Endodermal cell (in vitro differentiated cells): Measurements from ENCODE around the gene PTPN1. TPM values are rescaled to one million over a fixed set of nuclear protein-coding genes. Genes with fewer than 3 reads are reported as not detected.
"Not testable (repeated sequence)": the region's sequence is repeated elsewhere in the genome, so short reads cannot be mapped to it uniquely, and the experiment has no call there.

Experiments
- DNase-seq: peaks from one replicate; pipeline ENCODE4 v3.0.0-alpha.2; 2017
- H3K27ac ChIP-seq: 2 replicates; pipeline ENCODE4 v1.5.1; 2013; ENCODE audit warnings: mild to moderate bottlenecking, low read depth, low read length, moderate library complexity
- H3K27me3 ChIP-seq: 2 replicates; pipeline ENCODE4 v1.6.1; 2013; ENCODE audit warnings: mild to moderate bottlenecking, low read length, moderate library complexity; ENCODE audit not compliant: insufficient read depth, control insufficient read depth, poor library complexity, severe bottlenecking
- H3K36me3 ChIP-seq: 2 replicates; pipeline ENCODE4 v1.7.0; 2013; ENCODE audit warnings: mild to moderate bottlenecking, low read length, moderate library complexity; ENCODE audit not compliant: control insufficient read depth, insufficient read depth
- H3K4me1 ChIP-seq: one replicate; pipeline ENCODE4 v1.7.0; 2013; ENCODE audit warnings: low read length; ENCODE audit not compliant: control insufficient read depth, insufficient read depth
- H3K4me3 ChIP-seq: 2 replicates; pipeline ENCODE4 v1.5.1; 2013; ENCODE audit warnings: mild to moderate bottlenecking, low read length, moderate library complexity
- H3K9ac ChIP-seq: 2 replicates; pipeline ENCODE4 v1.6.1; 2013; ENCODE audit warnings: mild to moderate bottlenecking, low read length, moderate library complexity; ENCODE audit not compliant: poor library complexity, severe bottlenecking; ENCODE audit errors: extremely low read depth
- H3K9me3 ChIP-seq: 2 replicates; pipeline ENCODE4 v1.6.1; 2013; ENCODE audit warnings: mild to moderate bottlenecking, low read length, moderate library complexity; ENCODE audit not compliant: control insufficient read depth
- H3K27ac Mint-ChIP-seq: 2 replicates; pipeline ENCODE4 v1.8.0; 2020; ENCODE audit warnings: mixed read lengths
- H3K27me3 Mint-ChIP-seq: 2 replicates; pipeline ENCODE4 v1.8.0; 2021; ENCODE audit warnings: mild to moderate bottlenecking, mixed read lengths; ENCODE audit not compliant: insufficient read depth
- H3K36me3 Mint-ChIP-seq: 2 replicates; pipeline ENCODE4 v1.8.0; 2020; ENCODE audit warnings: low read depth, mixed read lengths
- H3K4me1 Mint-ChIP-seq: 2 replicates; pipeline ENCODE4 v1.8.0; 2020; ENCODE audit warnings: mixed read lengths
- H3K4me3 Mint-ChIP-seq: 2 replicates; pipeline ENCODE4 v1.8.0; 2020; ENCODE audit warnings: mild to moderate bottlenecking, moderate library complexity, mixed read lengths
- H3K9me3 Mint-ChIP-seq: 2 replicates; pipeline ENCODE4 v1.8.0; 2020; ENCODE audit warnings: mild to moderate bottlenecking, mixed read lengths
- WGBS, 2 experiments: methylation state at CpG; one replicate each; pipeline versions ENCODE4 v1.1.5 to v1.1.7; 2013; ENCODE audit warnings: missing lambda C conversion rate in 2 of 2, mixed read lengths in 1 of 2; ENCODE audit not compliant: insufficient coverage in 1 of 2, insufficient read length in 1 of 2; 5-methylcytosine and 5-hydroxymethylcytosine counted together
- total RNA-seq, 2 donors: library from RNA; stranded (reverse); fragmentation: NEBNext Ultra II Directional in 1 of 2; extraction: Animal tissue kit (Norgen Biotek cat#: 25700) in 1 of 2; gene quantifications; 2 replicates in 1 of 2; 3 replicates in 1 of 2; pipeline ENCODE4 v1.2.1, GENCODE V29; 2021
- TF ChIP-seq, protein P1 (sequence below): fragments of 200-600 bp; sonication (generic); conservative IDR thresholded peaks from 2 replicates; pipeline ENCODE4 v1.5.0; 2021; ENCODE audit warnings: antibody characterized with exemption, mild to moderate bottlenecking

PTPN1 gene
- total RNA-seq, 2 donors from 2014 or later, result 25.4 to 28.7 TPM

DNA sequence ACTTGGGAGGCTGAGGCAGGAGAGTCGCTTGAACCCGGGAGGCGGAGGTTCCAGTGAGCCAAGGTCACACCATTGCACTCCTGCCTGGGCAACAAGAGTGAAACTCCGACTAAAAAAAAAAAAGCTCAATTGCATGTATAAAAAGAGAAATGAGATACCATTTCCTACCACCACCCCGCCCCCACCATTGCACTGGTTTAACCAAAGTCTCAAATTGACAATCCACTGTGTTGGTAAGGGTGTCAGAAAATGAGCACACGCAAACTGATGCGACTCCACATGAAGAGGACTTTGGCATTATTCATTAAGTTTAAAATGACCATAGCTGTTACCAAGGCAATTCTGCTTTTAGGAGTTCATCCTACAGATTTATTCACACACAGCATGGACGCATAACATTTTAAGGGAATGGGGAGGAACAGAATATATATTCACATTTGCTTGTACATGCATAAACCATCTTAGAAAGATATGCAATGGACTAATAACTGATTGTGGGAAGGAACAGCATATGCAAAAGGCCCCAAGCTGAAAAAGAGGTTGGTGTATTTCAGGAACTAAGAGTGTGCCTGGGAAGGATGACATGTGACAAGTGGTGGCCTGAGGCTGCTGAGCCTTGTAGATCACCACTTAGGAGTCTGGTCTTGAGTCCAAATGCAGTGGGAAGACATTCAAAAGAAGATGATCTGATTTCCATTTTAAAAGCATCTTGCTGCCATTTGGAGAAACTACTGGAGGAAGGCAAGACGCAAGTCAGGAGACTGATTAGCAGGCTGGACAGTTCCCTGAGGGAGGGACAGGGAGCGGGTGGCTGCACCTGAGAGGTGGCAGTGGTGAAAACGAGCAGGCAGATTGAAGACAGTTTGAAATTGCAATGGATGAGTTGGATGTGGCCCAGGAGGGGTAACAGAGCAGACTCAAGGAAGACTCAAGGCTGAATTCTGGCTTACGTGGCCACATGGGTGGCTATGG, 37.2 kb upstream of the PTPN1 start:
- Mint-ChIP-seq H3K27me3 (no peaks in the 10 kb centered on the region), H3K27ac (no peak overlapping the region), H3K36me3 (no peaks in the 10 kb centered on the region), H3K9me3 (no peaks in the 10 kb centered on the region), H3K4me3 (no peak overlapping the region), H3K4me1 (peaks cover 6% of the 10 kb centered on the region)
- TF ChIP-seq, protein P1, sequence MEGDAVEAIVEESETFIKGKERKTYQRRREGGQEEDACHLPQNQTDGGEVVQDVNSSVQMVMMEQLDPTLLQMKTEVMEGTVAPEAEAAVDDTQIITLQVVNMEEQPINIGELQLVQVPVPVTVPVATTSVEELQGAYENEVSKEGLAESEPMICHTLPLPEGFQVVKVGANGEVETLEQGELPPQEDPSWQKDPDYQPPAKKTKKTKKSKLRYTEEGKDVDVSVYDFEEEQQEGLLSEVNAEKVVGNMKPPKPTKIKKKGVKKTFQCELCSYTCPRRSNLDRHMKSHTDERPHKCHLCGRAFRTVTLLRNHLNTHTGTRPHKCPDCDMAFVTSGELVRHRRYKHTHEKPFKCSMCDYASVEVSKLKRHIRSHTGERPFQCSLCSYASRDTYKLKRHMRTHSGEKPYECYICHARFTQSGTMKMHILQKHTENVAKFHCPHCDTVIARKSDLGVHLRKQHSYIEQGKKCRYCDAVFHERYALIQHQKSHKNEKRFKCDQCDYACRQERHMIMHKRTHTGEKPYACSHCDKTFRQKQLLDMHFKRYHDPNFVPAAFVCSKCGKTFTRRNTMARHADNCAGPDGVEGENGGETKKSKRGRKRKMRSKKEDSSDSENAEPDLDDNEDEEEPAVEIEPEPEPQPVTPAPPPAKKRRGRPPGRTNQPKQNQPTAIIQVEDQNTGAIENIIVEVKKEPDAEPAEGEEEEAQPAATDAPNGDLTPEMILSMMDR, result no peak
- no peak overlapping the region for H3K4me3 ChIP-seq
- no peaks in the 10 kb centered on the region for H3K9me3 ChIP-seq
- H3K27me3 ChIP-seq, result no peaks in the 10 kb centered on the region
- H3K9ac ChIP-seq, result no peak overlapping the region
- no peak for DNase-seq
- H3K27ac ChIP-seq, result no peak overlapping the region
- 86 to 90% methylated on average over 9 of the region's 12 CpGs for WGBS, 2 experiments
- no peaks in the 10 kb centered on the region for H3K36me3 ChIP-seq
- no peaks in the 10 kb centered on the region for H3K4me1 ChIP-seq

- WGBS, 2 experiments, result 100% methylated on average over 4 of the region's 5 CpGs; no CpG with 5 or more reads in 1 of the 2 experiments
- H3K4me1 Mint-ChIP-seq, H3K9me3 Mint-ChIP-seq, H3K4me1 ChIP-seq, H3K9ac ChIP-seq, H3K27me3 Mint-ChIP-seq, H3K27me3 ChIP-seq, H3K27ac ChIP-seq, H3K27ac Mint-ChIP-seq, H3K4me3 ChIP-seq, H3K9me3 ChIP-seq, H3K36me3 Mint-ChIP-seq, H3K36me3 ChIP-seq, H3K4me3 Mint-ChIP-seq, DNase-seq: not testable (repeated sequence)
These were observed 35.8 kb upstream of the PTPN1 start for GRCh38 chr20:50474356-50474755.

DNA sequence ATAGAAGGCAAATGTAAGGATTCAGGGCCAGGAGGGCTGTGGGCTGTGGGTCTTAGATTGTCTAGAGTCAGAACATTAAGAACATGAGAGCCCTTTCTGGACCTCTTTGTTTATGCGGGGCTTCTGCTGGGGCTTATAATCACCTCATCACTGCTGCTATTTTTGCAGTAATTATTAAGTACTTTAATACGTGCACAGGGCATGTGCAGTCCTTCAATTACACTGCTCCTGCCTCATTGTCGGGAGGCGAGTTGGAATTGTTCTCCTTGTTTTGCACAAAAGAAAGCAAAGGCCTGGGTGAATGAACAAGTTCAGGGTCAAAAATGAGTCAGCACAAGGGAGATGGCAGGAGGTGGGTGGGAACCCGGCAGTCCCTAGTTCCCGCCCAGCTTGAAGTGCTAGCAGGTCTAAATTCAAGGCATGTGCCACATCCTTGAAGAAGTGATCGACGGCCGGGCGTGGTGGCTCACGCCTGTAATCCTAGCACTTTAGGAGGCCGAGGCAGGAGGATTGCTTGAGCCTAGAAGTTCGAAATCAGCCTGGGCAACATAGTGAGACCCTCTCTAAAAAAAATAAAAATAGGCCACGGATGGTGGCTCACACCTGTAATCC, 34.4 kb upstream of the PTPN1 start:
- WGBS, 2 experiments, result 86 to 90% methylated on average over 13 to 14 of the region's 14 CpGs
- Histone ChIP-seq H3K36me3 (no peaks in the 10 kb centered on the region), H3K27me3 (no peaks in the 10 kb centered on the region), H3K9me3 (no peaks in the 10 kb centered on the region), H3K27ac (no peak overlapping the region), H3K4me3 (no peak overlapping the region), H3K4me1 (no peaks in the 10 kb centered on the region), H3K9ac (no peak overlapping the region)
- Mint-ChIP-seq H3K27me3 (no peaks in the 10 kb centered on the region), H3K36me3 (no peaks in the 10 kb centered on the region), H3K9me3 (no peaks in the 10 kb centered on the region), H3K27ac (no peak overlapping the region), H3K4me3 (no peak overlapping the region), H3K4me1 (peaks cover 6% of the 10 kb centered on the region)
- no peak for DNase-seq
- TF ChIP-seq, protein P1, result no peak
